Measurements from ENCODE around the gene ARTN. TPM values are rescaled to one million over a fixed set of nuclear protein-coding genes. Genes with fewer than 3 reads are reported as not detected.

ARTN gene
- total RNA-seq, 1 donor from 2014 or later = not detected

GRCh38 chr1:43980255-43981134 is 46.9 kb downstream of the ARTN start:
- H3K36me3 ChIP-seq (ENCODE audit: control insufficient read depth in 3 of 3, insufficient read depth in 3 of 3, low read length in 3 of 3) = peaks cover 20 to 27% (median 27%) of the 10 kb centered on the region in 3 donors
- H3K27me3 ChIP-seq (ENCODE audit: control insufficient read depth in 3 of 3, insufficient read depth in 3 of 3, low read length in 3 of 3) = no peaks in the 10 kb centered on the region
- no peaks in the 10 kb centered on the region for H3K9me3 ChIP-seq (ENCODE audit: control insufficient read depth in 3 of 3, low read length in 3 of 3)
- H3K27ac ChIP-seq (ENCODE audit: low read depth, low read length) = peak overlapping the region; percentile 25
- peak overlapping the region; percentile 56 to 75 (median 74) for H3K4me3 ChIP-seq (ENCODE audit: low read length in 3 of 3)
- peaks cover 38 to 47% (median 41%) of the 10 kb centered on the region in 3 donors for H3K4me1 ChIP-seq (ENCODE audit: control insufficient read depth in 3 of 3, insufficient read depth in 3 of 3, low read length in 3 of 3)
- H3K9ac ChIP-seq (ENCODE audit: low read depth in 1 of 3, low read length in 3 of 3) = peak overlapping the region; percentile 64 to 75 (median 71)

GRCh38 chr1:43981135-43981491 is 47.5 kb downstream of the ARTN start:
- Histone ChIP-seq H3K9ac (ENCODE audit: low read depth in 1 of 3, low read length in 3 of 3) (no peak overlapping the region), H3K9me3 (ENCODE audit: control insufficient read depth in 3 of 3, low read length in 3 of 3) (no peaks in the 10 kb centered on the region), H3K36me3 (ENCODE audit: control insufficient read depth in 3 of 3, insufficient read depth in 3 of 3, low read length in 3 of 3) (peaks cover 27% of the 10 kb centered on the region in 3 donors), H3K4me1 (ENCODE audit: control insufficient read depth in 3 of 3, insufficient read depth in 3 of 3, low read length in 3 of 3) (peaks cover 31 to 41% (median 35%) of the 10 kb centered on the region in 3 donors), H3K27ac (ENCODE audit: low read depth, low read length) (no peak overlapping the region), H3K27me3 (ENCODE audit: control insufficient read depth in 3 of 3, insufficient read depth in 3 of 3, low read length in 3 of 3) (no peaks in the 10 kb centered on the region), H3K4me3 (ENCODE audit: low read length in 3 of 3) (no peak overlapping the region)

GRCh38 chr1:43981636-43982035 is 48.0 kb downstream of the ARTN start:
- Histone ChIP-seq H3K4me3 (ENCODE audit: low read length in 3 of 3) (no peak overlapping the region), H3K27me3 (ENCODE audit: control insufficient read depth in 3 of 3, insufficient read depth in 3 of 3, low read length in 3 of 3) (no peaks in the 10 kb centered on the region), H3K9me3 (ENCODE audit: control insufficient read depth in 3 of 3, low read length in 3 of 3) (no peaks in the 10 kb centered on the region), H3K27ac (ENCODE audit: low read depth, low read length) (no peak overlapping the region), H3K4me1 (ENCODE audit: control insufficient read depth in 3 of 3, insufficient read depth in 3 of 3, low read length in 3 of 3) (peaks cover 27 to 36% (median 30%) of the 10 kb centered on the region in 3 donors), H3K9ac (ENCODE audit: low read depth in 1 of 3, low read length in 3 of 3) (no peak overlapping the region), H3K36me3 (ENCODE audit: control insufficient read depth in 3 of 3, insufficient read depth in 3 of 3, low read length in 3 of 3) (peaks cover 23 to 25% (median 24%) of the 10 kb centered on the region in 3 donors)

GRCh38 chr1:43982241-43982640 is 48.6 kb downstream of the ARTN start:
- Histone ChIP-seq H3K4me1 (ENCODE audit: control insufficient read depth in 3 of 3, insufficient read depth in 3 of 3, low read length in 3 of 3) (peaks cover 21 to 30% (median 24%) of the 10 kb centered on the region in 3 donors), H3K9me3 (ENCODE audit: control insufficient read depth in 3 of 3, low read length in 3 of 3) (no peaks in the 10 kb centered on the region), H3K4me3 (ENCODE audit: low read length in 3 of 3) (no peak overlapping the region), H3K27ac (ENCODE audit: low read depth, low read length) (no peak overlapping the region), H3K9ac (ENCODE audit: low read depth in 1 of 3, low read length in 3 of 3) (no peak overlapping the region), H3K36me3 (ENCODE audit: control insufficient read depth in 3 of 3, insufficient read depth in 3 of 3, low read length in 3 of 3) (peaks cover 17 to 23% (median 18%) of the 10 kb centered on the region in 3 donors), H3K27me3 (ENCODE audit: control insufficient read depth in 3 of 3, insufficient read depth in 3 of 3, low read length in 3 of 3) (no peaks in the 10 kb centered on the region)

- Histone ChIP-seq H3K36me3 (ENCODE audit: control insufficient read depth in 3 of 3, insufficient read depth in 3 of 3, low read length in 3 of 3) (peaks cover 12 to 17% (median 13%) of the 10 kb centered on the region in 3 donors), H3K27ac (ENCODE audit: low read depth, low read length) (no peak overlapping the region), H3K4me1 (ENCODE audit: control insufficient read depth in 3 of 3, insufficient read depth in 3 of 3, low read length in 3 of 3) (peaks cover 16 to 25% (median 19%) of the 10 kb centered on the region in 3 donors), H3K9me3 (ENCODE audit: control insufficient read depth in 3 of 3, low read length in 3 of 3) (no peaks in the 10 kb centered on the region), H3K9ac (ENCODE audit: low read depth in 1 of 3, low read length in 3 of 3) (no peak overlapping the region), H3K4me3 (ENCODE audit: low read length in 3 of 3) (no peak overlapping the region), H3K27me3 (ENCODE audit: control insufficient read depth in 3 of 3, insufficient read depth in 3 of 3, low read length in 3 of 3) (no peaks in the 10 kb centered on the region)
Observed at GRCh38 chr1:43982808-43983207, 49.2 kb downstream of the ARTN start.

GRCh38 chr1:43983253-43983899 is 49.8 kb downstream of the ARTN start:
- peaks cover 7 to 13% (median 9%) of the 10 kb centered on the region in 3 donors for H3K36me3 ChIP-seq (ENCODE audit: control insufficient read depth in 3 of 3, insufficient read depth in 3 of 3, low read length in 3 of 3)
- no peak overlapping the region for H3K27ac ChIP-seq (ENCODE audit: low read depth, low read length)
- no peak overlapping the region for H3K9ac ChIP-seq (ENCODE audit: low read depth in 1 of 3, low read length in 3 of 3)
- no peaks in the 10 kb centered on the region for H3K27me3 ChIP-seq (ENCODE audit: control insufficient read depth in 3 of 3, insufficient read depth in 3 of 3, low read length in 3 of 3)
- H3K9me3 ChIP-seq (ENCODE audit: control insufficient read depth in 3 of 3, low read length in 3 of 3) = no peaks in the 10 kb centered on the region
- peaks cover 14 to 19% (median 15%) of the 10 kb centered on the region in 3 donors for H3K4me1 ChIP-seq (ENCODE audit: control insufficient read depth in 3 of 3, insufficient read depth in 3 of 3, low read length in 3 of 3)
- H3K4me3 ChIP-seq (ENCODE audit: low read length in 3 of 3) = no peak overlapping the region

GRCh38 chr1:43984855-43985254 is 51.3 kb downstream of the ARTN start:
- Histone ChIP-seq H3K9ac (ENCODE audit: low read depth in 1 of 3, low read length in 3 of 3) (no peak overlapping the region), H3K27me3 (ENCODE audit: control insufficient read depth in 3 of 3, insufficient read depth in 3 of 3, low read length in 3 of 3) (no peaks in the 10 kb centered on the region), H3K4me1 (ENCODE audit: control insufficient read depth in 3 of 3, insufficient read depth in 3 of 3, low read length in 3 of 3) (peaks cover 8 to 12% (median 8%) of the 10 kb centered on the region in 3 donors), H3K4me3 (ENCODE audit: low read length in 3 of 3) (no peak overlapping the region), H3K36me3 (ENCODE audit: control insufficient read depth in 3 of 3, insufficient read depth in 3 of 3, low read length in 3 of 3) (peaks cover 5 to 13% (median 9%) of the 10 kb centered on the region in 3 donors), H3K27ac (ENCODE audit: low read depth, low read length) (no peak overlapping the region), H3K9me3 (ENCODE audit: control insufficient read depth in 3 of 3, low read length in 3 of 3) (no peaks in the 10 kb centered on the region)

GRCh38 chr1:43985984-43986595 is 52.5 kb downstream of the ARTN start:
- H3K27ac ChIP-seq (ENCODE audit: low read depth, low read length) = no peak overlapping the region
- no peak overlapping the region for H3K9ac ChIP-seq (ENCODE audit: low read depth in 1 of 3, low read length in 3 of 3)
- H3K36me3 ChIP-seq (ENCODE audit: control insufficient read depth in 3 of 3, insufficient read depth in 3 of 3, low read length in 3 of 3) = peaks cover 5 to 13% (median 9%) of the 10 kb centered on the region in 3 donors
- H3K9me3 ChIP-seq (ENCODE audit: control insufficient read depth in 3 of 3, low read length in 3 of 3) = no peaks in the 10 kb centered on the region
- H3K4me3 ChIP-seq (ENCODE audit: low read length in 3 of 3) = no peak overlapping the region
- peaks cover 5 to 6% (median 6%) of the 10 kb centered on the region in 3 donors for H3K4me1 ChIP-seq (ENCODE audit: control insufficient read depth in 3 of 3, insufficient read depth in 3 of 3, low read length in 3 of 3)
- H3K27me3 ChIP-seq (ENCODE audit: control insufficient read depth in 3 of 3, insufficient read depth in 3 of 3, low read length in 3 of 3) = no peaks in the 10 kb centered on the region

GRCh38 chr1:43986712-43987111 is 53.1 kb downstream of the ARTN start:
- no peaks in the 10 kb centered on the region for H3K9me3 ChIP-seq (ENCODE audit: control insufficient read depth in 3 of 3, low read length in 3 of 3)
- no peak overlapping the region for H3K4me3 ChIP-seq (ENCODE audit: low read length in 3 of 3)
- no peak overlapping the region for H3K27ac ChIP-seq (ENCODE audit: low read depth, low read length)
- H3K27me3 ChIP-seq (ENCODE audit: control insufficient read depth in 3 of 3, insufficient read depth in 3 of 3, low read length in 3 of 3) = no peaks in the 10 kb centered on the region
- H3K4me1 ChIP-seq (ENCODE audit: control insufficient read depth in 3 of 3, insufficient read depth in 3 of 3, low read length in 3 of 3) = peaks cover 7 to 8% (median 7%) of the 10 kb centered on the region in 3 donors
- peaks cover 3 to 13% (median 5%) of the 10 kb centered on the region in 3 donors for H3K36me3 ChIP-seq (ENCODE audit: control insufficient read depth in 3 of 3, insufficient read depth in 3 of 3, low read length in 3 of 3)
- H3K9ac ChIP-seq (ENCODE audit: low read depth in 1 of 3, low read length in 3 of 3) = no peak overlapping the region
